GM18526 (cell line): ENCODE results near the gene RBKS.

ENCODE experiments used
- POLR2A ChIP-seq: IDR thresholded peaks from 3 replicates; pipeline ENCODE4 v1.6.1; 2011; ENCODE audit not compliant: insufficient read length; ENCODE audit errors: extremely low read depth

The RBKS gene

GRCh38 chr2:27752551-27753237 lies 137.5 kb downstream of the RBKS start:
- TF ChIP-seq POLR2A = no peak

GRCh38 chr2:27751377-27751776 lies 138.8 kb downstream of the RBKS start:
- no peak for TF ChIP-seq POLR2A

- no peak for TF ChIP-seq POLR2A
Observed at GRCh38 chr2:27747827-27748352, 142.3 kb downstream of the RBKS start.

- TF ChIP-seq POLR2A = no peak
Observed at GRCh38 chr2:27746325-27746724, 143.9 kb downstream of the RBKS start.

DNA sequence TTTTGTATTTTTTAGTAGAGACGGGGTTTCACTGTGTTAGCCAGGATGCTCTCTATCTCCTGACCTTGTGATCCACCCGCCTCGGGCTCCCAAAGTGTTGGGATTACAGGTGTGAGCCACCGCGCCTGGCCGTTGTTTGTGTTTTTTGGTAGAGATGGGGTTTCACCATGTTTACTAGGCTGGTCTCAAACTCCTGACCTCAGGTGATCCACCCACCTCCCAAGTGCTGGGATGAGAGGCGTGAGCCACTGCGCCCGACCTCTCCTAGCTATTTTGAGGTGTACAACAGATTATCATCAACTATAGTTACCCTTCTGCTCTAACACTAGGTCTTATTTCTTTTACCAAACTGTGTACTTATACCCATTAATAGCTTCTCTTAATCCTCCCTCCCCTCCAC lies 147.6 kb downstream of the RBKS start:
- TF ChIP-seq POLR2A = no peak

DNA sequence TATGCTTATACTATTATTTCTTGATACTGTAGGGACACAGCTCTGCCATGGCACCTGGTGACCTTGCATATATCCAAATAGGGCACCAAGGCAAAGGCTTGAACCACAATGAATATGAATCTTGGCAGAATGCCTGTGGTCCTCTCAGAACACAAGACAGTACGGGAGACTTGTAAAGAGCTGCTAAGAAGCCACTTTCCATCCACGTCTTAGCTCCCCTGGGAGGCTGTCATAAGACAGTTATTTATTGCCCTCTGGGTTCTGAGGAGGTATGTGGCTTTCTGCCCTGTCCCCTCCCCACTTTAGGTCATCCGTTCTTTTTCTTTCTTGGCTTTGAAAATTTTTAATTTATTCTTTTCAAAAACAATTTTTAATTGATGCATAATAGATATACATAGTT lies 148.5 kb downstream of the RBKS start:
- no peak for TF ChIP-seq POLR2A

DNA sequence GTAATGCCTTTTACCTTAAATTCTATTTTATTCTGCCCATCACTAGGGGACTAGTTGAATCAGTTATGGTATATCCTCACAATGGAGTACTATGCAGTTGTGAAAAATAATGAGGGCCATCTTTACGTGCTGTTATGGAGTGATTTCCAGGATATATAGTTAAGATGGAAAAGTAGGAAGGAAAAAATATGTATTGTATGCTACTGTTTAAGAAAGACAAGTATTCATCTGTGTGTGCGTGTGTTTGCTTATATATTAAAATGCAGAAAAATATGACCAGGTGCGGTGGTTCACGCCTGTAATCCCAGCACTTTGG lies 151.2 kb downstream of the RBKS start:
- no peak for TF ChIP-seq POLR2A

- no peak for TF ChIP-seq POLR2A
Observed at GRCh38 chr2:27738349-27739057, 151.7 kb downstream of the RBKS start.

DNA sequence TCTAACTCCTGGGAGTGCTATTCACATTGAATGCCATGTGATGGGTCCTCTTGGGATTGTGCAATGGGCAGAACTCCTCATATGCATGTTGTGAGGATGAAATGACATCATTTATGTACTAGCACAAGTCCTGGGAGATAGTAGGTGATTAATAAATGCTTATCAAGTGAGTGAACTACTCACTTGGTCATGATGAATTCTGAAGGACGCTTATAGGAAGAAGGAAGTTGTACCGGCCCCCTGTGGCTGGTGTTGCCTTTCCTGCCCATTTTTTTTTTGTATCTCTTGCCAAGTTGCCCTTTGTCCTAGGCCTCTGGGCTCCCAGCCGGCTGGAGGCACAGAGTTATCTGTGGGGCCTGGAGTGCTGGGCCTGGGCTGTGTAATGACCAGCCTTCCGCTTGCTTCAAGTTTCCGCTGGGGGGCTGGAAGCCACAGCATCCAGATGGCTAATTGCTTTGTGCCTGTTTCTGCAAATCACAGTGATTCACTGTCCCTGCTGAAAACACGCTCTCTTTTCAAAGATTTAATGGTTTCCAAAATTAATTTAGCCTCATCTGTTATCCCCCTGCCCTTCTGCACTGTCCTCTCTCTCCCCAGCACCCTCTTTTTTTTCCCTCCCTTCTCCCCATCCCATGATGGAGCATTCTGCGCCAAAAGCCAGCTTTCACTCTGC lies 152.4 kb downstream of the RBKS start:
- no peak for TF ChIP-seq POLR2A

DNA sequence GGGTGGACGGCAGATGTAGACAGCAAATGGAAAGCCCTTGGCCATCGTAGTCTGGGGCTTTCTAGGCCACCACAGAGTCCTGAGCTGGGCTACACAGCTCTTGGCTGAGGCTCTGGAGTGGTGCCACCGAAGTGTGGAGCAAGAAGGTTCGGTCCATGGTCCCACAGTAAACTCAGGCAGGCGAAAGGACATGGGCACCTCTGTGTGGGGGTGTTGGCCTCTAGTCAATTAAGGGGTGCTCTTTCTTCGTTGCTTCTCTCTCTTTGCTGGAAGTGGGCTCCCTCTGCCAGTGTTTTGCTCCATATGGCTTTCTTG lies 153.3 kb downstream of the RBKS start:
- no peak for TF ChIP-seq POLR2A

- TF ChIP-seq POLR2A = no peak
Observed at GRCh38 chr2:27736031-27736889, 153.9 kb downstream of the RBKS start.

GRCh38 chr2:27735263-27735904 lies 154.8 kb downstream of the RBKS start:
- no peak for TF ChIP-seq POLR2A

DNA sequence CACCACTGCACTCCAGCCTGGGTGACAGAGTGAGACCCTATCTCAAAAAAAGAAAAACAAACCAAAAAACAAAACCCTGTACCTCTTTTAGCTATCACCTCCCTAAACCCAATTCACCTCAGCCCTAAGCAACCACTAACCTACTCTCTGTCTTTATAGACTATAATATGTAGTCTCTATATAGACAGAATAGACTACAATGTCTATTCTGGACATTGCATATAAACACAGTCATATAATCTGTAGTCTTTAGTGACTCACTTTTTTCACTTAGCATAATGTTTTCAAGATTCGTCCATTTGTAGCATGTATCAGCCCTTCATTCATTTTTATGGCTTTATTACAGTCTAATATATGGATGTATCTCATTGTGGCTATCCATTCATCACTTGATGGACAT lies 155.9 kb downstream of the RBKS start:
- TF ChIP-seq POLR2A = no peak
